ENCODE data around the gene NLRC5.
"Not testable (repeated sequence)": the region's sequence is repeated elsewhere in the genome, so short reads cannot be mapped to it uniquely, and the experiment has no call there.

The NLRC5 gene

DNA sequence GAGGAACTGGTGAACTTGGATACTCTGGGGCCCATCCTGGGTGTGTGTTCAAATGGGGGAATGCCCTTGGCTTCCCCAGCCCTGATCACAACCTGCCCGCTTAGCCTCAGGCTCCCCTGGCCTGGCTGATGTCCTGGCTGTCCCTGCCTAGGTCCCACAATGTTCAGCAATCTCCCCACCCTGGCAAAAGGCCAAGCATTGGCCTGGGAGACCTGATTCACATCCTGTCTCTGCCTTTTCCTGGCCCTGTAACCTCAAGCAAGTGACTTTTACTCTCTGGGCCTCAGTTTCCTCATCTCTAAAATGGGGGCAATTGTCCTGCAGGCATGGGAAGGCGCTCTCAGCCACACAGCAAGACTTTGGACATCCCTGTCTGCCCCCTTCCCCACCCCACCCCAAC is 117.4 kb downstream of the NLRC5 start:
- Histone ChIP-seq H3K9me2 (replicated peaks; ENCODE audit: insufficient read depth, low read length) (no peaks in the 10 kb centered on the region), H3F3A (ENCODE audit: insufficient read depth, low read length) (no peaks in the 10 kb centered on the region), H3K79me2 (ENCODE audit: low read length) (no peaks in the 10 kb centered on the region), H2AFZ (ENCODE audit: low read length) (no peak overlapping the region), H3K9me3 (replicated peaks; ENCODE audit: insufficient read depth, low read length) (no peaks in the 10 kb centered on the region), H3K27me3 (replicated peaks; ENCODE audit: insufficient read depth, low read length) (no peaks in the 10 kb centered on the region), H3K4me3 (ENCODE audit: low read length) (no peak overlapping the region), H3K9ac (ENCODE audit: low read length) (no peak overlapping the region), H3K36me3 (replicated peaks; ENCODE audit: insufficient read depth, low read length) (no peaks in the 10 kb centered on the region), H3K27ac (ENCODE audit: low read length) (no peak overlapping the region), H3K4me1 (ENCODE audit: low read length) (no peaks in the 10 kb centered on the region), H4K20me1 (ENCODE audit: insufficient read depth, low read length) (no peaks in the 10 kb centered on the region), H3K4me2 (ENCODE audit: low read depth, low read length) (no peak overlapping the region)
- DNase-seq, result no peak
- TF ChIP-seq EZH2phosphoT487 (IDR thresholded peaks at IDR 0.05; ENCODE audit: low read length), result no peak
- no peak for TF ChIP-seq EZH2 (optimal IDR thresholded peaks at IDR 0.05; ENCODE audit: low read depth, low read length)
- TF ChIP-seq CTCF (IDR thresholded peaks at IDR 0.05; ENCODE audit: low read length), result no peak

DNA sequence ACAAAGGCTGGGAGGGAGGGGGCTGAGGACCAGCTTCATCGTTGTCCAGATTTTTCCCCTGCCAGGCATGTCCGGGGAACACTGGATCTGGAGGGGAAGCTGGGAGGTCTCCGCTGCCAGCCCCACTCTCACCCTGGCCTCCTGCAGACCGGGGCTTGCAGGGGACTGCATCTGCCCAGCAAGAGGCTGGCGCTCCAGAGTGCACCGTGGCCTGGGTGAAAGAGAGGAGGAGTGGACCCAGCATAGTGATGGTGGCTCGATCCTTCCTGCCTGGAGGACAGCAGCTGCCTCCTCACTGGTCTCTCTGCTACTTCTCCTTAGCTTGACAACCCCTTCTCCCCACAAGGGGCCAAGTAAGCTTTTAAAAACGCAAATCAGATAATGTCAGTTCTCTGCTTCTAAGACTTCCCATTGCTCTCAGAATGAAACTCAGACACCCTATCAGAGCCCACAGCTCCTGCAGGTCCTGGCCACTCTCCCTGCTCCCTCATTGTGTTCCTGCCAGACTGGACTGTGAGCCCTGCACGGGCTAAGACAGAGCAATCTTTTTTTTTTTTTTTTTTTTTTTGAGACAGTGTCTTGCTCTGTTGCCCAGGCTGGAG is 118.1 kb downstream of the NLRC5 start:
- H3K79me2 ChIP-seq (ENCODE audit: low read length), result no peaks in the 10 kb centered on the region
- H3K9me2 ChIP-seq (replicated peaks; ENCODE audit: insufficient read depth, low read length), result no peaks in the 10 kb centered on the region
- H3K9me3 ChIP-seq (replicated peaks; ENCODE audit: insufficient read depth, low read length), result no peaks in the 10 kb centered on the region
- H3K4me1 ChIP-seq (ENCODE audit: low read length), result no peaks in the 10 kb centered on the region
- H3K4me3 ChIP-seq (ENCODE audit: low read length), result no peak overlapping the region
- no peaks in the 10 kb centered on the region for H3K36me3 ChIP-seq (replicated peaks; ENCODE audit: insufficient read depth, low read length)
- no peak for DNase-seq
- TF ChIP-seq EZH2 (optimal IDR thresholded peaks at IDR 0.05; ENCODE audit: low read depth, low read length) (no peak), CTCF (IDR thresholded peaks at IDR 0.05; ENCODE audit: low read length) (no peak), EZH2phosphoT487 (IDR thresholded peaks at IDR 0.05; ENCODE audit: low read length) (no peak)
- H4K20me1 ChIP-seq (ENCODE audit: insufficient read depth, low read length), result no peaks in the 10 kb centered on the region
- H3K27me3 ChIP-seq (replicated peaks; ENCODE audit: insufficient read depth, low read length), result no peaks in the 10 kb centered on the region
- H3K27ac ChIP-seq (ENCODE audit: low read length), result no peak overlapping the region
- no peaks in the 10 kb centered on the region for H3F3A ChIP-seq (ENCODE audit: insufficient read depth, low read length)
- H3K4me2 ChIP-seq (ENCODE audit: low read depth, low read length), result no peak overlapping the region
- H3K9ac ChIP-seq (ENCODE audit: low read length), result no peak overlapping the region
- no peak overlapping the region for H2AFZ ChIP-seq (ENCODE audit: low read length)

DNA sequence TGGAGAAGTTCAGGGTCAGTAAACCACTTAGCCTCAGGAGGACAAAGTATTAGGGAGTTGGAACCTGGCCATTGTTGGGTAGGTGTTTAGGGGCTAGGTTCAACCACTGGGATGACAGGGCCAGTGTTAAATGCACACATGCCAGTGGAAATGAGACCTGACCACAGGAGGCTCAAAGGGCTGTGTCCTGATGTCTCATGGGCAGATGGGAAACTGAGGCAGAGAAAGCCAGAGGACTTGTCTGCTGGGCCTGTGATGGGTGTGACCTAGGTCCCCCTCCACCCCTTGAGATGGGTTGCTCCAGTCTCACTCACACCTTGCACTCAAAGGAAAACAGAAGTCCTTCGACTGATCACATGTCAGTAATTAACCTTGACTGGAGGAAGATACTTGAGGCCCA is 119.1 kb downstream of the NLRC5 start:
- Histone ChIP-seq H3K79me2 (ENCODE audit: low read length) (no peaks in the 10 kb centered on the region), H3K27ac (ENCODE audit: low read length) (no peak overlapping the region), H2AFZ (ENCODE audit: low read length) (no peak overlapping the region), H3K9me2 (replicated peaks; ENCODE audit: insufficient read depth, low read length) (no peaks in the 10 kb centered on the region), H3K9me3 (replicated peaks; ENCODE audit: insufficient read depth, low read length) (no peaks in the 10 kb centered on the region), H3K9ac (ENCODE audit: low read length) (no peak overlapping the region), H3K27me3 (replicated peaks; ENCODE audit: insufficient read depth, low read length) (no peaks in the 10 kb centered on the region), H3F3A (ENCODE audit: insufficient read depth, low read length) (no peaks in the 10 kb centered on the region), H3K4me1 (ENCODE audit: low read length) (peaks cover 4% of the 10 kb centered on the region; the same call in 1 of the 2 replicates), H3K4me2 (ENCODE audit: low read depth, low read length) (no peak overlapping the region), H4K20me1 (ENCODE audit: insufficient read depth, low read length) (no peaks in the 10 kb centered on the region), H3K36me3 (replicated peaks; ENCODE audit: insufficient read depth, low read length) (no peaks in the 10 kb centered on the region), H3K4me3 (ENCODE audit: low read length) (no peak overlapping the region)
- TF ChIP-seq EZH2 (optimal IDR thresholded peaks at IDR 0.05; ENCODE audit: low read depth, low read length), result no peak
- TF ChIP-seq CTCF (IDR thresholded peaks at IDR 0.05; ENCODE audit: low read length), result no peak
- DNase-seq, result no peak

GRCh38 chr16:57109259-57110105 is 120.1 kb downstream of the NLRC5 start:
- H3K9me3 ChIP-seq (replicated peaks; ENCODE audit: insufficient read depth, low read length); DNase-seq; H3K4me2 ChIP-seq (ENCODE audit: low read depth, low read length); H3K4me3 ChIP-seq (ENCODE audit: low read length); H2AFZ ChIP-seq (ENCODE audit: low read length); H3K27ac ChIP-seq (ENCODE audit: low read length); H3K4me1 ChIP-seq (ENCODE audit: low read length); H4K20me1 ChIP-seq (ENCODE audit: insufficient read depth, low read length); H3F3A ChIP-seq (ENCODE audit: insufficient read depth, low read length); H3K27me3 ChIP-seq (replicated peaks; ENCODE audit: insufficient read depth, low read length); H3K9ac ChIP-seq (ENCODE audit: low read length); H3K79me2 ChIP-seq (ENCODE audit: low read length); H3K9me2 ChIP-seq (replicated peaks; ENCODE audit: insufficient read depth, low read length); H3K36me3 ChIP-seq (replicated peaks; ENCODE audit: insufficient read depth, low read length): not testable (repeated sequence)
